Measurements from ENCODE around the gene GPALPP1.
A peak's percentile ranks its signal among the peaks of the same experiment; 100 is the strongest.

The GPALPP1 gene

GRCh38 chr13:44969551-44970484 lies 19.5 kb upstream of the GPALPP1 start:
- Histone ChIP-seq H3K9me2 (replicated peaks; ENCODE audit: control insufficient read depth, low read length) (no peaks in the 10 kb centered on the region), H3K27me3 (ENCODE audit: control insufficient read depth, low read length) (no peaks in the 10 kb centered on the region), H3K9me3 (ENCODE audit: control insufficient read depth, insufficient read depth, low read length) (0 out of 2 replicates have a peak, but pooled peaks cover 1% of the 10 kb centered on the region), H3K4me1 (ENCODE audit: control insufficient read depth, low read length) (peaks cover 9% of the 10 kb centered on the region), H4K20me1 (ENCODE audit: control insufficient read depth, insufficient read depth, low read depth, low read length) (no peaks in the 10 kb centered on the region), H3K27ac (ENCODE audit: low read depth, low read length) (no peak overlapping the region), H3K4me2 (ENCODE audit: low read length) (no peak overlapping the region), H3K4me3 (ENCODE audit: low read length) (no peak overlapping the region), H3K79me2 (ENCODE audit: control insufficient read depth, low read length) (no peaks in the 10 kb centered on the region; the same call in 1 of the 2 replicates), H3K36me3 (ENCODE audit: control insufficient read depth, low read length) (peaks cover 61% of the 10 kb centered on the region), H3F3A (ENCODE audit: control insufficient read depth, insufficient read depth) (0 out of 2 replicates have a peak, but pooled peaks cover 2% of the 10 kb centered on the region)
- no peak for TF ChIP-seq EZH2phosphoT487 (IDR thresholded peaks at IDR 0.05; ENCODE audit: borderline replicate concordance, low read length)
- peak; percentile 83 for TF ChIP-seq CTCF (IDR thresholded peaks at IDR 0.05; ENCODE audit: low read depth, low read length, poor library complexity, severe bottlenecking)

GRCh38 chr13:44971656-44972595 lies 17.4 kb upstream of the GPALPP1 start:
- no peak overlapping the region for H3K27ac ChIP-seq (ENCODE audit: low read depth, low read length)

More at GRCh38 chr13:44971656-44972595, 17.4 kb upstream of the GPALPP1 start:
- TF ChIP-seq CTCF (IDR thresholded peaks at IDR 0.05; ENCODE audit: low read depth, low read length, poor library complexity, severe bottlenecking), result no peak
- TF ChIP-seq EZH2phosphoT487 (IDR thresholded peaks at IDR 0.05; ENCODE audit: borderline replicate concordance, low read length), result no peak
- Histone ChIP-seq H3K9me2 (replicated peaks; ENCODE audit: control insufficient read depth, low read length) (no peaks in the 10 kb centered on the region), H3K36me3 (ENCODE audit: control insufficient read depth, low read length) (peaks cover 58% of the 10 kb centered on the region), H3K79me2 (ENCODE audit: control insufficient read depth, low read length) (no peaks in the 10 kb centered on the region; the same call in 1 of the 2 replicates), H3K4me1 (ENCODE audit: control insufficient read depth, low read length) (peaks cover 14% of the 10 kb centered on the region), H3K9me3 (ENCODE audit: control insufficient read depth, insufficient read depth, low read length) (no peaks in the 10 kb centered on the region), H3K4me2 (ENCODE audit: low read length) (no peak overlapping the region), H3F3A (ENCODE audit: control insufficient read depth, insufficient read depth) (0 out of 2 replicates have a peak, but pooled peaks cover 2% of the 10 kb centered on the region), H3K4me3 (ENCODE audit: low read length) (no peak overlapping the region), H3K27me3 (ENCODE audit: control insufficient read depth, low read length) (no peaks in the 10 kb centered on the region), H4K20me1 (ENCODE audit: control insufficient read depth, insufficient read depth, low read depth, low read length) (no peaks in the 10 kb centered on the region)

All from DOHH2 (cell line).